Keratinocyte (primary cell): Measurements from ENCODE around the gene INHBC. TPM values are rescaled to one million over a fixed set of nuclear protein-coding genes. Genes with fewer than 3 reads are reported as not detected.

Experiments used
- DNase-seq: peaks from one replicate; pipeline ENCODE4 v3.0.0-alpha.2; 2011; ENCODE audit warnings: low read depth, missing footprints, low spot score
- FAIRE-seq: peaks from 2 replicates; lab custom pipeline; 2011; peaks lifted over from hg19 to GRCh38; lab: Jason Lieb, UNC
- H2AFZ ChIP-seq: 2 replicates; pipeline ENCODE4 v1.6.0; 2012; ENCODE audit warnings: low read length, control low read depth, inconsistent platforms; ENCODE audit not compliant: control insufficient read depth
- H3K27ac ChIP-seq: 2 replicates; pipeline ENCODE4 v1.5.1; 2011; ENCODE audit warnings: low read length; ENCODE audit not compliant: control insufficient read depth, insufficient read depth
- H3K27me3 ChIP-seq: 3 replicates; pipeline ENCODE4 v1.6.0; 2011; ENCODE audit warnings: low read length; ENCODE audit not compliant: control insufficient read depth, insufficient read depth; ENCODE audit errors: extremely low read depth
- H3K36me3 ChIP-seq, 2 experiments: 2 replicates in 1 of 2; 3 replicates in 1 of 2; pipeline ENCODE4 v1.5.1; 2011; ENCODE audit warnings: low read length in 2 of 2, mild to moderate bottlenecking in 1 of 2; ENCODE audit not compliant: control insufficient read depth in 2 of 2, insufficient read depth in 2 of 2; ENCODE audit errors: extremely low read depth in 1 of 2
- H3K4me1 ChIP-seq: 3 replicates; pipeline ENCODE4 v1.5.1; 2011; ENCODE audit warnings: low read length; ENCODE audit not compliant: control insufficient read depth, insufficient read depth; ENCODE audit errors: extremely low read depth
- H3K4me2 ChIP-seq: 3 replicates; pipeline ENCODE4 v1.6.0; 2011; ENCODE audit warnings: low read depth, low read length; ENCODE audit not compliant: control insufficient read depth, insufficient read depth; ENCODE audit errors: extremely low read depth
- H3K4me3 ChIP-seq, 3 experiments: fragments of 200-600 bp in 1 of 3; sonication (generic) in 1 of 3; 2 replicates in 2 of 3; 3 replicates in 1 of 3; pipeline ENCODE4 v1.5.1; 2011 to 2016; ENCODE audit warnings: low read length in 3 of 3, mild to moderate bottlenecking in 3 of 3, control low read depth in 2 of 3, inconsistent platforms in 1 of 3, low read depth in 1 of 3, mixed read lengths in 1 of 3, mixed run types in 1 of 3, moderate library complexity in 1 of 3; ENCODE audit not compliant: control insufficient read depth in 2 of 3, insufficient read depth in 2 of 3; ENCODE audit errors: extremely low read depth in 1 of 3
- H3K79me2 ChIP-seq: 2 replicates; pipeline ENCODE4 v1.6.0; 2012; ENCODE audit warnings: low read length; ENCODE audit not compliant: control insufficient read depth, insufficient read depth
- H3K9ac ChIP-seq: 3 replicates; pipeline ENCODE4 v1.6.0; 2011; ENCODE audit warnings: low read length; ENCODE audit not compliant: control insufficient read depth, insufficient read depth; ENCODE audit errors: extremely low read depth
- H3K9me1 ChIP-seq: 3 replicates; pipeline ENCODE4 v1.6.0; 2011; ENCODE audit warnings: low read length; ENCODE audit not compliant: control insufficient read depth, insufficient read depth; ENCODE audit errors: extremely low read depth
- H3K9me3 ChIP-seq: 2 replicates; pipeline ENCODE4 v1.5.1; 2012; ENCODE audit warnings: low read depth, low read length; ENCODE audit not compliant: control insufficient read depth
- H4K20me1 ChIP-seq: 3 replicates; pipeline ENCODE4 v1.6.0; 2011; ENCODE audit warnings: low read length; ENCODE audit not compliant: control insufficient read depth, insufficient read depth; ENCODE audit errors: extremely low read depth
- CTCF ChIP-seq, 3 experiments: IDR thresholded peaks in 1 of 3; conservative IDR thresholded peaks in 1 of 3; optimal IDR thresholded peaks in 1 of 3; 2 replicates in 2 of 3; 3 replicates in 1 of 3; pipeline versions ENCODE3 to v1.5.1; 2011; ENCODE audit warnings: low read length in 3 of 3, mild to moderate bottlenecking in 3 of 3, moderate library complexity in 2 of 3, control low read depth in 1 of 3, inconsistent platforms in 1 of 3; ENCODE audit not compliant: insufficient read depth in 2 of 3; ENCODE audit errors: extremely low read depth in 1 of 3
- EZH2 ChIP-seq: IDR thresholded peaks from one replicate; pipeline ENCODE4 v1.6.1; 2012; ENCODE audit warnings: inconsistent platforms, mild to moderate bottlenecking, low read length, moderate library complexity
- dilution Hi-C: fragments of 300-500 bp; cut with MboI; formaldehyde crosslinking; loops from one replicate; pipeline ENCODE4 v1.7.0; 2020; ENCODE audit warnings: low sequenced_read_pairs; ENCODE audit not compliant: extremely low pct_ligation_motif_present
- polyA plus RNA-seq, 5 experiments: library from polyadenylated mRNA; depleted of rRNA in 3 of 5; stranded (reverse) in 3 of 5; stranded (forward) in 1 of 5; unstranded in 1 of 5; fragments of >200 nt; gene quantifications; 1 replicate in 1 of 5; 2 replicates in 3 of 5; 3 replicates in 1 of 5; pipeline versions ENCODE4 v1.2.1 to v1.2.3, GENCODE V29; 2011 to 2012; ENCODE audit warnings: missing spikeins in 2 of 5, low read depth in 1 of 5, low replicate concordance in 1 of 5

The INHBC gene
- polyA plus RNA-seq, 1 donor (not counting 4 experiments of a cell fraction or from before 2014, with no cell fraction given): 0.04 TPM

GRCh38 chr12:57433370-57433769 lies 1.2 kb upstream of the INHBC start:
- H3K9me3 ChIP-seq: no peaks in the 10 kb centered on the region
- no peak for FAIRE-seq
- no peaks in the 10 kb centered on the region for H3K27me3 ChIP-seq
- H3K4me1 ChIP-seq: peaks cover 9% of the 10 kb centered on the region
- dilution Hi-C loops: no loop called here
- no peaks in the 10 kb centered on the region for H3K9me1 ChIP-seq
- peaks cover 14% of the 10 kb centered on the region for H3K79me2 ChIP-seq
- H3K9ac ChIP-seq: no peak overlapping the region
- H2AFZ ChIP-seq: no peak overlapping the region
- TF ChIP-seq EZH2 (no peak), CTCF (optimal IDR thresholded peaks at IDR 0.05 in 1 of 3, IDR thresholded peaks at IDR 0.05 in 1 of 3, conservative IDR thresholded peaks at IDR 0.05 in 1 of 3; ENCODE audit: extremely low read depth in 1 of 3, insufficient read depth in 2 of 3, low read length in 3 of 3) (no peak)
- H3K4me3 ChIP-seq: no peak overlapping the region
- no peak overlapping the region for H3K27ac ChIP-seq
- H4K20me1 ChIP-seq: no peaks in the 10 kb centered on the region
- H3K36me3 ChIP-seq: no peaks in the 10 kb centered on the region
- no peak overlapping the region for H3K4me2 ChIP-seq
- DNase-seq: no peak

GRCh38 chr12:57435293-57435692 lies 709 bp downstream of the INHBC start:
- no peak for FAIRE-seq
- peaks cover 4% of the 10 kb centered on the region for H3K4me1 ChIP-seq
- no peaks in the 10 kb centered on the region for H3K9me1 ChIP-seq

More at GRCh38 chr12:57435293-57435692, 709 bp downstream of the INHBC start:
- Histone ChIP-seq H3K4me3 (no peak overlapping the region), H3K9me3 (no peaks in the 10 kb centered on the region), H3K27me3 (no peaks in the 10 kb centered on the region), H3K36me3 (no peaks in the 10 kb centered on the region), H3K9ac (no peak overlapping the region), H3K27ac (no peak overlapping the region), H3K79me2 (no peaks in the 10 kb centered on the region), H3K4me2 (no peak overlapping the region), H2AFZ (no peak overlapping the region), H4K20me1 (no peaks in the 10 kb centered on the region)
- dilution Hi-C loops: no loop called here
- DNase-seq: no peak
- TF ChIP-seq EZH2: no peak
- no peak for TF ChIP-seq CTCF (optimal IDR thresholded peaks at IDR 0.05 in 1 of 3, IDR thresholded peaks at IDR 0.05 in 1 of 3, conservative IDR thresholded peaks at IDR 0.05 in 1 of 3; ENCODE audit: extremely low read depth in 1 of 3, insufficient read depth in 2 of 3, low read length in 3 of 3)
